ENCODE measurements around the gene VGLL3. TPM values are rescaled to one million over a fixed set of nuclear protein-coding genes. Genes with fewer than 3 reads are reported as not detected.

The VGLL3 gene
- total RNA-seq, 1 donor from 2014 or later: 40.2 TPM

DNA sequence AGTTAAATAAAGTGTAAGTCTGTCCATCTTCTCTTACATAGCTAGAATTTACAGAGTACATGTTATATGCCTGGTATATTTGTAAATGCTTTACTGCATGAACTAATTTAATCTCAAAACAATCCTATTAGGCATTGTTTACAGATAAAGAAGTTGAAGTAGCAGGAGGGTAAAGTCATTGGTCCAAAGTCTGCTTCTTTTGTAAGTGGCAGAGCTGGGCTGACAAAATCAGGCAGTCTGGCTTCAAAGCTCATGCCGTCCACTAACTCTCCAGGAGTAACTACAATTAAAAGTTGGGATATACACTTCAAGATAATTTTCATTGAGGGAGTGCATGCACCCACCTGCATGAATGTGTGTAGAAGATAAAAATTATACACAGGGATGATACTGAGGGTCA lies 27.3 kb downstream of the VGLL3 start:
- Histone ChIP-seq H3K9me3 (no peaks in the 10 kb centered on the region), H3K27ac (no peak overlapping the region), H3K36me3 (no peaks in the 10 kb centered on the region), H3K4me3 (no peak overlapping the region), H3K27me3 (ENCODE audit: low read depth) (no peaks in the 10 kb centered on the region), H3K4me1 (no peaks in the 10 kb centered on the region)
- ATAC-seq (no peak), DNase-seq (no peak)
- TF ChIP-seq, protein P1, sequence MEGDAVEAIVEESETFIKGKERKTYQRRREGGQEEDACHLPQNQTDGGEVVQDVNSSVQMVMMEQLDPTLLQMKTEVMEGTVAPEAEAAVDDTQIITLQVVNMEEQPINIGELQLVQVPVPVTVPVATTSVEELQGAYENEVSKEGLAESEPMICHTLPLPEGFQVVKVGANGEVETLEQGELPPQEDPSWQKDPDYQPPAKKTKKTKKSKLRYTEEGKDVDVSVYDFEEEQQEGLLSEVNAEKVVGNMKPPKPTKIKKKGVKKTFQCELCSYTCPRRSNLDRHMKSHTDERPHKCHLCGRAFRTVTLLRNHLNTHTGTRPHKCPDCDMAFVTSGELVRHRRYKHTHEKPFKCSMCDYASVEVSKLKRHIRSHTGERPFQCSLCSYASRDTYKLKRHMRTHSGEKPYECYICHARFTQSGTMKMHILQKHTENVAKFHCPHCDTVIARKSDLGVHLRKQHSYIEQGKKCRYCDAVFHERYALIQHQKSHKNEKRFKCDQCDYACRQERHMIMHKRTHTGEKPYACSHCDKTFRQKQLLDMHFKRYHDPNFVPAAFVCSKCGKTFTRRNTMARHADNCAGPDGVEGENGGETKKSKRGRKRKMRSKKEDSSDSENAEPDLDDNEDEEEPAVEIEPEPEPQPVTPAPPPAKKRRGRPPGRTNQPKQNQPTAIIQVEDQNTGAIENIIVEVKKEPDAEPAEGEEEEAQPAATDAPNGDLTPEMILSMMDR (IDR thresholded peaks at IDR 0.05): no peak
- intact Hi-C loops (cut with DNase I): no loop called here

- Histone ChIP-seq H3K27ac (no peak overlapping the region), H3K9me3 (no peaks in the 10 kb centered on the region), H3K4me1 (no peaks in the 10 kb centered on the region), H3K4me3 (no peak overlapping the region), H3K36me3 (no peaks in the 10 kb centered on the region), H3K27me3 (ENCODE audit: low read depth) (no peaks in the 10 kb centered on the region)
- intact Hi-C loops (cut with DNase I): no loop called here
- TF ChIP-seq, protein P1 (IDR thresholded peaks at IDR 0.05): no peak
- ATAC-seq (no peak), DNase-seq (no peak)
Measured at GRCh38 chr3:86961297-86961696, 29.7 kb downstream of the VGLL3 start.

DNA sequence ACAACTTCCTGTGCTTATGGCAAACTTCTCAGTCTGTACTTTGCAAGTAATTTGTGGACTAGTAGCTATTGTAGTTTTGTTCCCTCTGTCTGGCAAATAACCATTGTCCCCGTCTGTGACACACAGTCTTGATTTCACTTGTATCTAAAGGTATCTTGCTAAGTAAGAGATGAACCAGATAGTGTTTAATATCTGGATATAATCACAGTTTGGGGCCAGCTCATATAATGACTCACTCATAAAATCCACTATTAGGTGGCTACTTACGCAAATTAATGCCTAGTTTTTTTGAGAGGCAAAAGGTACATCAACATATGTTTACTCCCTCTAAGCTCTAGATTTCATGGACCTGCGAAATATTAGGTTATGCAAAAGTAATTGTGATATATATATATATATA lies 30.4 kb downstream of the VGLL3 start:
- TF ChIP-seq, protein P1 (IDR thresholded peaks at IDR 0.05): no peak

DNA sequence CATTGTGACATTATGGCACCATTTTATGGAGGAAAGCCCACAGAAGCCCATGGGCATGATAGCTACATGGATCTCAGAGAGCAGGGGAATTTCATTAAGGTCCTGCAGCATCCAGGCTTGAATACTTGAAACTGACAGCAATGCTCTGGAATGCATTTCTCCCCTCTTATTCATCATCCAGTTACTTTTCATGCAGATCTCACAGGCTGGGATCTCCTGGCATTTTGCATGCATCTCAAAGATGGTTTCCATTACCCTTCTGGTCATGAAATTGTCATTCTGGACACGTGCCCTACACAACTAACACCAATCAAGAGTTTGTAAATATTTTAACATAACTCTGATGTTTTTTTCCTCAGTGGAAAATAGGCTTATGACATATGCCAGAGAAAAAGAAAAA lies 32.4 kb downstream of the VGLL3 start:
- TF ChIP-seq, protein P1 (IDR thresholded peaks at IDR 0.05): no peak
- intact Hi-C loops (cut with DNase I): no loop called here
- no peaks in the 10 kb centered on the region for H3K9me3 ChIP-seq
- no peaks in the 10 kb centered on the region for H3K4me1 ChIP-seq
- no peak overlapping the region for H3K27ac ChIP-seq
- no peak overlapping the region for H3K4me3 ChIP-seq
- DNase-seq (no peak), ATAC-seq (no peak)
- no peaks in the 10 kb centered on the region for H3K36me3 ChIP-seq
- H3K27me3 ChIP-seq (ENCODE audit: low read depth): no peaks in the 10 kb centered on the region

More for the DNA sequence above, 30.4 kb downstream of the VGLL3 start:
- no peak overlapping the region for H3K4me3 ChIP-seq
- DNase-seq (no peak), ATAC-seq (no peak)
- H3K36me3 ChIP-seq: no peaks in the 10 kb centered on the region
- no peaks in the 10 kb centered on the region for H3K27me3 ChIP-seq (ENCODE audit: low read depth)
- no peak overlapping the region for H3K27ac ChIP-seq
- no peaks in the 10 kb centered on the region for H3K4me1 ChIP-seq
- no peaks in the 10 kb centered on the region for H3K9me3 ChIP-seq
- intact Hi-C loops (cut with DNase I): no loop called here

GRCh38 chr3:86954747-86955146 lies 36.2 kb downstream of the VGLL3 start:
- Histone ChIP-seq H3K4me3 (no peak overlapping the region), H3K36me3 (no peaks in the 10 kb centered on the region), H3K9me3 (no peaks in the 10 kb centered on the region), H3K27me3 (ENCODE audit: low read depth) (no peaks in the 10 kb centered on the region), H3K27ac (no peak overlapping the region), H3K4me1 (no peaks in the 10 kb centered on the region)
- TF ChIP-seq, protein P1 (IDR thresholded peaks at IDR 0.05): no peak
- intact Hi-C loops (cut with DNase I): no loop called here
- ATAC-seq: no peak
- DNase-seq: no peak

DNA sequence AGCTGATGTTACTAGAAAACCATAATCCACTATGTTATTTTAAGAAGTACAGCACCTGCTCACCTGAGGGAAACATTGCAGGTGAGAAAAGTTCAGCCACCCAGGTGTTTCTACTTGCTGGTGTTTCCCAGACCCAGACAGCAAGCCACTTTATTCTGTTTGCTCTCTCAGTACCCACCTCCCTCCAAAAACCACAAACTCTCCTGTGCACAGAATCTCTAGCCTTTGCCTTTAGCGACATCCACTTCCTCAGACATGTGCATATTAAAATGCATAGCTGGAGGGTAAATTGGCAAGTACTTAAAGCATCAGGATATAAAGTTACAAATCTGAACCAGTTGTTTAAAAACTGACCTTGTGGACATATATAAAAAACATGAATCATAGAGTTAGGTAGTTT lies 36.7 kb downstream of the VGLL3 start:
- intact Hi-C loops (cut with DNase I): no loop called here
- TF ChIP-seq, protein P1 (IDR thresholded peaks at IDR 0.05): no peak
- Histone ChIP-seq H3K4me1 (no peaks in the 10 kb centered on the region), H3K27me3 (ENCODE audit: low read depth) (no peaks in the 10 kb centered on the region), H3K9me3 (no peaks in the 10 kb centered on the region), H3K27ac (no peak overlapping the region), H3K4me3 (no peak overlapping the region), H3K36me3 (no peaks in the 10 kb centered on the region)
- DNase-seq: no peak
- ATAC-seq: no peak
